ENCODE measurements around the gene THSD7A.

The THSD7A gene

GRCh38 chr7:11810043-11810625 is 21.9 kb downstream of the THSD7A start:
- DNase-seq (ENCODE audit: low read depth in 2 of 2): no peak

GRCh38 chr7:11807000-11807399 is 25.0 kb downstream of the THSD7A start:
- DNase-seq (ENCODE audit: low read depth in 2 of 2): no peak

- no peak for DNase-seq (ENCODE audit: low read depth in 2 of 2)
Measured at GRCh38 chr7:11804621-11805020, 27.4 kb downstream of the THSD7A start.

DNA sequence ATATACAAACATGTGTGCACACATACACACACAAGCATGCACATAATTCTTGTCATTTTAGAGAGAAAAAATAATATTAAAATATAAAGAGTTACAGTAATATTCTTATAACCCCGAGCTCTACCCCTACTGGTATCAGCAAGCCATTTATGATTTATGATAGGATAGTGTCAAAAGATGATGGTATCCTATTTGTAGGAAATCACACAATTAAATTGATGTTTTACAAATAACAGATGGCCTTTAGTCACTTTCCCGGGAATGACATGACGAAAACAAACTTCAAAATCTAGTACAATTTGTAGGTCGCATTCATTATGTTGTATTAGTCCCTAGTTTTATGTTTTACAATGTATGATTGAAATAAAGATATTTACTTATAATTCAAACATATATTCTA is 36.8 kb downstream of the THSD7A start:
- no peak for DNase-seq (ENCODE audit: low read depth in 2 of 2)

- DNase-seq (ENCODE audit: low read depth in 2 of 2): no peak
Measured at GRCh38 chr7:11792166-11792565, 39.8 kb downstream of the THSD7A start.

DNA sequence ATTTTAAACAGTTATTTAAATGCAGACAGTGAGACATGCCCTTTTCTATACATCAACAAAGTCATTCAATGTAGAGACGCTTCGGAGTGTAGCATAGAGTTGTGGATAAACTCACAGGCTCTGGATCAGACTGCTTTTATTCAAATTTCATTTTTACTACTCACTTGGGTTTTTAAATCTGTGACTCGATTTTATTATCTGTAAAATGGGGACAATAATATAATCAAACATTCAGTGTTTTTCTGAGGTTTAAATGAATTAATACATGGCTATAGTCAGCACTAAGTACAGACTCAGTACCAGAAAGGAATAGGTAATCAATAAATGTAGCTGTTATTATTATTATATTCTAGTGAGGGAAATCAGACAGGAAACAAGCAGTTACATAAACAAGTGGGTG is 43.4 kb downstream of the THSD7A start:
- no peak for DNase-seq (ENCODE audit: low read depth in 2 of 2)

DNA sequence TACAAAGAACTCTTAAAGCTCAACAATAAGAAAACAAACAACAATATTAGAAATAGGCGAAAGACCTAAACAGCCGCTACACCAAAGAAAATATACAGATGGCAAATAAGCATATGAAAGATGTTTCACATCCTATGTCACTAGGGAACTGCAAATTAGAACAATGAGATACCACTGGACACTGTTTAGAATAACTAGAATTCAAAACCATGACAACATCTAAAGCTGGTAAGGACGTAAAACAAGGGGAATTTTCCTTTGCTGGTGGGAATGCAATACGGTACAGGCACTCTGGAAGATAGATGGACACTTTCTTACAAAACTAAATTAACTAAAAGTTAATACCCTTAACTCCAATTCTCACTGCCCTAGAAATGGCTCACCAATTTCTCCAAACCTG is 44.5 kb downstream of the THSD7A start:
- DNase-seq (ENCODE audit: low read depth in 2 of 2): no peak

DNA sequence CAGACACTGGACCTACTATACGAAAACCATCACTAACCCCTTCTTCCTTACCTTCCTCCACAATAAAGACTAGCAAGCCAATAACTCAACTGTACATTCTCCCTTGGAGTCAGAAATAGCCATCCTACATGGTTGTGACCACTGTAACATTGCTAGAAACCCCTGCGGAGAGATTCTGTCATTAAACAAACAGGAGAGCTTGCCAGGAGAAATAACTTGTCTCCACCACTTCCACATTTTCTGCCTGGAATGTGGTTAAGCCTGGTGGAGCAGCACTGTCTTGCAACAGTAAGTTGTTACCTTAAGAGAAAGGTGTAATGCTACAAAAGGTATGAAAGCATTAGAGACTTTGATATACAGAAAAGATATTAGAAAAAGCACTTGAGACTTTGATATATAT is 45.8 kb downstream of the THSD7A start:
- no peak for DNase-seq (ENCODE audit: low read depth in 2 of 2)

- no peak for DNase-seq (ENCODE audit: low read depth in 2 of 2)
Measured at GRCh38 chr7:11784769-11785536, 47.0 kb downstream of the THSD7A start.

- DNase-seq (ENCODE audit: low read depth in 2 of 2): no peak
Measured at GRCh38 chr7:11779864-11780674, 51.9 kb downstream of the THSD7A start.

GRCh38 chr7:11776039-11776438 is 56.0 kb downstream of the THSD7A start:
- DNase-seq (ENCODE audit: low read depth in 2 of 2): no peak

GRCh38 chr7:11775401-11775800 is 56.6 kb downstream of the THSD7A start:
- DNase-seq (ENCODE audit: low read depth in 2 of 2): no peak

DNA sequence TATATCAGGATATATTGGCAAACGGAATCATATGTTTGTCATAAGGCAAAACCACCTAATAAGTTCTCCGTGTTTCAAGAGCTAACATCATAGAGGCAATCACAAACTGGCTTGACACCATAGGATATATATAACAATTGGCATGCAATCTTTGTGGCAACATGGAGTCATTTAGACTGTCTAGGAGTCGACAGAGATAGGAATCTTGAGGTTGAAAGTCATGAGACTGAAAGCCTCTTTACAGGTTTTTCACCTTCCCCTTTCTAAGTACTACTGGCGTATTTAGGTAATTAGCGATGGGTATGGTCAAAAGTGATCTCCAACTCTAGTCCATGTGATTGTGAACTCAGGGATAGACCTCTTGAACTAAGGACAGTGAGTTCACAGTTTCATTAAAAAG is 63.7 kb downstream of the THSD7A start:
- DNase-seq (ENCODE audit: low read depth in 2 of 2): no peak

DNA sequence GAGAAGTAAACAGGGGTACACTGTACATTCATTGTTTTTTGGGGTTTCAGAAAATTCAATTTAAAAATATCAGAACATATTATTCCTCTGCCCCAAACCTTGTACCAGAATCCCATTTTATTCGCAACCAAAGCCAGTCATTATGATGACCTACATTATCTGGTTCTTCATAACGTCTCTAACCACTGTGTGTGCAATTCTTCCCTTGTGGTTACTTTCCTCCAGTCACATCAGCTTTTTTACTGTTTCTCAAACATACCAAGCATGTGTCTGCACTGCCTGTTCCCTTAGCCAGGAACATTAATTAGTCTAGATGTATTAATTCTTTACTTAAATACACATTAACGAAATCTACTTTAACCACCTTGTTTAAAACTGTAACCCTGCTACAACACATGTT is 64.8 kb downstream of the THSD7A start:
- DNase-seq (ENCODE audit: low read depth in 2 of 2): no peak

DNA sequence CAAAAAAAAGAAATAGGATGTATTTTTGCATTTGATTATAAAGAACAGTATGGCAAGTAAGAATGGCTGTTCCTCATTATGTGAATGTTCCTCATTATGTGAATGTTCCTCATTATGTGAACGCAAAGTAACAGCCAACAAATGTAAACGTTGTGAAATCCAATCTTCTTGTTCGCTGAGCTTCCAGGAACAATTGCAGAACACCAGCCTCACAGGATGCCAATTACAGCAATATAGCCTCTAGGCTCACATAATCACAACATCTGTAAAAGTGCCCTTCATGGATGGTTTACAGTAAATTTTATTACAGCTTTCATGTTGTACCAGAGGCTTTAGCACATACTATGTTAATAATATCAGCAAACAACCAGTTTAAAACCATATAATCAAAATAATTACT is 71.6 kb downstream of the THSD7A start:
- DNase-seq (ENCODE audit: low read depth in 2 of 2): peak in 1 of 2 experiments; percentile 7

- no peak for DNase-seq (ENCODE audit: low read depth in 2 of 2)
Measured at GRCh38 chr7:11758627-11759111, 73.3 kb downstream of the THSD7A start.

DNA sequence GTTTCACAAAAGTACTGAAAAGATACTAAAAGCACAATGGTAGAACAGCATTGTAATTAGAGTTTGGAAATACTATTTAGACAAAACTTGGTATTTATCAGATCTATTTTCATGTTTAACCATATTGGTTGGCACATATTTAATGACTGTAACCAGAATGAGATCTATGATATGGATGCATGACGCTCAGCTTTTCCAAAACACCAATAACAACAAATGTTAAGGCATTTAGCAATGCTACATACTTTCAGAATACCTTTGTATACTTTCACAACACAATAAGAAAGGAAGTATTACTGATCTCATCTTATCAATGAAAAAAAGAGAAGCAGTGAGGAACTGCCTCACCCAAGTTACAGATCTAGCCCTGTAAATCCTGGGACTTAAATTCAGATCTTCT is 74.8 kb downstream of the THSD7A start:
- DNase-seq (ENCODE audit: low read depth in 2 of 2): no peak

DNA sequence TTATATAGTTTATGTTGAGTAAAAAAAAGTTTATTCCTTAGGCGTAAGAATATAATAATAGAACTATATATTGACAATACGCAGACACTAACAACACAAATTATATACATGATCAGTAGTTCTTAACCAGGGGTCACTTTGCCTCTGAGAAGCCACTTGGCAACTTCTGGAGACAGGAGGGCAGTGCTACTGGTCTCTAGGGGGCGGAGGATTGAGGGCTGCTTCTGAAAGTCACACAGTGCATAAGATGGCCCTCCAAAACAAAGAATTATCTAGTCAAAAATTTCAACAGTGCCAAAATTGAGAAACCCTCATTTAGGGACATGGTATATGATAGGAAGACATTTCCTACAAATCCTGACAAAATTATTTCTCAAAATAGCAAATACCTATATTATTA is 77.1 kb downstream of the THSD7A start:
- no peak for DNase-seq (ENCODE audit: low read depth in 2 of 2)

DNA sequence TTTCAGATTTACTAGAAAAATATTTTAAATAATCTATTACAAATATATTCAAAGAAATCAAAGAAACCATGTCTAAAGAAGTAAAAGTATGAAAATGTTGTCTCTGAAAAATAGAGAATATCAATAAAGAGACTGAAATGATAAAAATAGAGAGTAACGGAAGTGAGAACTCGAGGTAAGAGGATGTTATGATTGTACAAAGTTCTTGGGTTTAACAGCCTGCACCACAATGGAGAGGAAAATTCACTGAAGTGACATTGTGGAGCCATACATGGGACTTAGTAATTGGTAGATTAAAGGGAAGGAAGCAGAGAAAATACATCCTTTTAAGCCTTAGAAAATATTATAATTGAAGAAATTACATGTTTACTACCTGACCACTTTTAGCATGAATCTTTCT is 77.9 kb downstream of the THSD7A start:
- no peak for DNase-seq (ENCODE audit: low read depth in 2 of 2)

- DNase-seq (ENCODE audit: low read depth in 2 of 2): no peak
Measured at GRCh38 chr7:11753433-11753832, 78.6 kb downstream of the THSD7A start.

DNA sequence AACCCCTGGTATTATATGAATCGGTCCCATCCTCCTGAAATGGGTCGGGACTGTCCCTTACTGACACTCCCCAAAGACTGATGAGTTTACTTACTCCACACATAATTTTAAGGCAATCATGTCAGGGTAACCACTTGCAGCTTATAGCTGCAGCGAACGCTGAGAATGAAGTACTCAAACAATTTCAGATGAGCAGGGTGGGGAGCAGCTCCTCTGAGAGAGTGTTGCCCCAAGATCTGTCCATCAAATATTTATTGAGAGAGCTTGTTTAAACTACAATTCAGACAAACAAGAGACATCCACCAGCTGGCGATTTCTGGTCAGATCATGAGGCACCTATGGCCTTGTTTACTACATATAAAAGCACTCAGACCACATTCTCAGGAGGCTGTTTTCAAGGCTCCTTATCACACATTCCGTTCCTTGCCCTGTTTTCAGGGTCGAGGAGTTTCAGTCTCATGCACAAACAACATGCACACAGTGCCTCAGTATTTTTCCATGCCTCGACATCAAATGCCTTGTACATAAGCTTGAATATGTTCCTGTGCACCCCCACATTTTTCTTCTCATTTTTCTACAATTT is 80.1 kb downstream of the THSD7A start:
- DNase-seq (ENCODE audit: low read depth in 2 of 2): no peak

GRCh38 chr7:11751315-11751714 is 80.7 kb downstream of the THSD7A start:
- DNase-seq (ENCODE audit: low read depth in 2 of 2): no peak

Data from fibroblast of skin of left biceps (primary cell).